Measurements from ENCODE around the gene SS18L1. TPM values are rescaled to one million over a fixed set of nuclear protein-coding genes. Genes with fewer than 3 reads are reported as not detected.

SS18L1 gene
- polyA plus RNA-seq, 6 donors from 2014 or later = 0.41 to 1.7 (median 1.2) TPM; not detected in 1

GRCh38 chr20:62193079-62194025 is 49.8 kb downstream of the SS18L1 start:
- Mint-ChIP-seq H3K4me1 (peaks cover 0 to 14% (median 4%) of the 10 kb centered on the region in 3 donors), H3K36me3 (peaks cover 0 to 8% of the 10 kb centered on the region in 2 donors), H3K27ac (no peak overlapping the region), H3K27me3 (no peaks in the 10 kb centered on the region), H3K4me3 (no peak overlapping the region), H3K9me3 (no peaks in the 10 kb centered on the region)
- ATAC-seq (ENCODE audit: low read depth in 2 of 2) (no peak), DNase-seq (no peak)

- Mint-ChIP-seq H3K27ac (no peak overlapping the region), H3K27me3 (no peaks in the 10 kb centered on the region), H3K36me3 (peaks cover 4 to 16% of the 10 kb centered on the region in 2 donors), H3K9me3 (no peaks in the 10 kb centered on the region), H3K4me3 (no peak overlapping the region), H3K4me1 (peaks cover 0 to 11% (median 2%) of the 10 kb centered on the region in 3 donors)
- no peak for DNase-seq
- ATAC-seq (ENCODE audit: low read depth in 2 of 2) = no peak
Measured at GRCh38 chr20:62195075-62195405, 51.5 kb downstream of the SS18L1 start.

DNA sequence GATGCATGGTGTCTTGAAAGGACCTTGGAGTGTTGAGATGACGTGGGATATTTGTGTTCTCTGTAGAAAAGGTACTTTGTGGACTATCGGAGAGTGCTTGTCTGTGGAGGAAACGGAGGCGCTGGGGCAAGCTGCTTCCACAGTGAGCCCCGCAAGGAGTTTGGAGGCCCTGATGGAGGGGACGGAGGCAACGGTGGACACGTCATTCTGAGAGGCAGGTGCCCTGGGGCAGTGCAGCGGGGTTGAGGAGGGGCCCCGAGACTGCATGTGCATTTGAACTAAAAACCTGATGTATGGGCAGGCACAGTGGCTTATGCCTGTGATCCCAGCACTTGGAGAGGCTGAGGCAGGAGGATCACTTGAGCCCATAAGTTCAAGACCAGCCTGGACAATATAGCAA is 52.2 kb downstream of the SS18L1 start:
- no peak for DNase-seq
- Mint-ChIP-seq H3K27ac (peak overlapping the region in 1 of 6 donors; percentile 75), H3K4me1 (peaks cover 0 to 6% (median 5%) of the 10 kb centered on the region in 3 donors), H3K36me3 (peaks cover 4 to 16% of the 10 kb centered on the region in 2 donors), H3K4me3 (no peak overlapping the region), H3K9me3 (no peaks in the 10 kb centered on the region), H3K27me3 (no peaks in the 10 kb centered on the region)
- ATAC-seq (ENCODE audit: low read depth in 2 of 2) = no peak

- H3K4me1 Mint-ChIP-seq = peaks cover 1 to 12% (median 10%) of the 10 kb centered on the region in 3 donors
- no peaks in the 10 kb centered on the region for H3K9me3 Mint-ChIP-seq
- peaks cover 4 to 16% of the 10 kb centered on the region in 2 donors for H3K36me3 Mint-ChIP-seq
- no peaks in the 10 kb centered on the region for H3K27me3 Mint-ChIP-seq
- no peak overlapping the region for H3K27ac Mint-ChIP-seq
- no peak overlapping the region for H3K4me3 Mint-ChIP-seq
- ATAC-seq (ENCODE audit: low read depth in 2 of 2) (no peak), DNase-seq (no peak)
Measured at GRCh38 chr20:62196286-62196685, 52.7 kb downstream of the SS18L1 start.

DNA sequence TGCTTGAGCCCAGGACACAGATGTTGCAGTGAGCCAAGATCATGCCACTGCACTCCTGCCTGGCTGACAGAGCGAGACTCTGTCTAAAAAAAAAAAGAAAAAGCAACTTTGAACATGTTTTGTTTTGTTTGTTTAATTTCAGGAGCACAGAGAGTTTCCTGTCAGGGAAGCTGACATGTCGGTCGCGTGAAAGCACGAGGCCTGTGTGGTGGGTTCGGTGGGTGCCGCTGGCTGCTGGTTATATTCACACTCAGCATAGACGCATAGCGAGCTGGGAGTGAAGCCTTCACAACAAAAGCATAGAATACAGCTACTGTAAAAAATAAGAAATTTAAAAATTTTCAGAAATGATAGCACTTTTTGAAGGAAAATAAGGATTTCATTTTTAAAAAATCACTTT is 53.7 kb downstream of the SS18L1 start:
- Mint-ChIP-seq H3K36me3 (peaks cover 4 to 16% of the 10 kb centered on the region in 2 donors), H3K27ac (no peak overlapping the region), H3K9me3 (no peaks in the 10 kb centered on the region), H3K4me1 (peaks cover 11 to 22% (median 20%) of the 10 kb centered on the region in 3 donors), H3K27me3 (no peaks in the 10 kb centered on the region), H3K4me3 (no peak overlapping the region)
- ATAC-seq (ENCODE audit: low read depth in 2 of 2) = no peak
- no peak for DNase-seq

- Mint-ChIP-seq H3K9me3 (no peaks in the 10 kb centered on the region), H3K27ac (no peak overlapping the region), H3K27me3 (no peaks in the 10 kb centered on the region), H3K36me3 (peaks cover 4 to 16% of the 10 kb centered on the region in 2 donors), H3K4me3 (no peak overlapping the region), H3K4me1 (peaks cover 11 to 24% (median 22%) of the 10 kb centered on the region in 3 donors)
- ATAC-seq (ENCODE audit: low read depth in 2 of 2) (no peak), DNase-seq (no peak)
Measured at GRCh38 chr20:62197801-62198200, 54.2 kb downstream of the SS18L1 start.

DNA sequence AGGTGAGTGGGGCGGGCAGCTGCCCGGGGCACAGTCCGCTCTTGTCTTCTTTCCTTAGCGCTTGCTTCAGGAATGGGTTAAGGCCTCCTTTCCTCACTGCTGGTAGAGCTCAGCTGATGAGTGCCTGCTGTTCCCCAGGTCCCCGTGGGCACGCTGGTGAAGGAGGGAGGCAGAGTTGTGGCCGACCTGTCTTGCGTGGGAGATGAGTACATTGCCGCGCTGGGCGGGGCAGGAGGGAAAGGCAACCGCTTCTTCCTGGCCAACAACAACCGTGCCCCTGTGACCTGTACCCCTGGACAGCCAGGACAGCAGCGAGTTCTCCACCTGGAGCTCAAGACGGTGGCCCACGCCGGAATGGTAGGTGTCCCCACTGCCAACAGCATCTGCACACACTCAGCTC is 54.9 kb downstream of the SS18L1 start:
- peaks cover 4 to 16% of the 10 kb centered on the region in 2 donors for H3K36me3 Mint-ChIP-seq
- no peak for ATAC-seq (ENCODE audit: low read depth in 2 of 2)

GRCh38 chr20:62198931-62199330 is 55.4 kb downstream of the SS18L1 start:
- ATAC-seq (ENCODE audit: low read depth in 2 of 2) (no peak), DNase-seq (no peak)
- H3K4me1 Mint-ChIP-seq = peaks cover 18 to 33% (median 32%) of the 10 kb centered on the region in 3 donors
- peak overlapping the region in 1 of 8 donors; percentile 42 for H3K4me3 Mint-ChIP-seq
- H3K36me3 Mint-ChIP-seq = peaks cover 4 to 16% of the 10 kb centered on the region in 2 donors
- H3K27ac Mint-ChIP-seq = peak overlapping the region in 1 of 6 donors; percentile 66
- H3K9me3 Mint-ChIP-seq = no peaks in the 10 kb centered on the region
- no peaks in the 10 kb centered on the region for H3K27me3 Mint-ChIP-seq

More for the DNA sequence above, 54.9 kb downstream of the SS18L1 start:
- Mint-ChIP-seq H3K9me3 (no peaks in the 10 kb centered on the region), H3K4me1 (peaks cover 15 to 31% (median 28%) of the 10 kb centered on the region in 3 donors), H3K27ac (no peak overlapping the region), H3K27me3 (no peaks in the 10 kb centered on the region), H3K4me3 (no peak overlapping the region)
- DNase-seq = no peak

GRCh38 chr20:62200491-62201172 is 57.1 kb downstream of the SS18L1 start:
- peaks cover 18 to 33% (median 29%) of the 10 kb centered on the region in 3 donors for H3K4me1 Mint-ChIP-seq
- no peaks in the 10 kb centered on the region for H3K27me3 Mint-ChIP-seq
- DNase-seq (no peak), ATAC-seq (ENCODE audit: low read depth in 2 of 2) (no peak)
- H3K9me3 Mint-ChIP-seq = no peaks in the 10 kb centered on the region
- H3K36me3 Mint-ChIP-seq = peaks cover 4 to 11% of the 10 kb centered on the region in 2 donors
- H3K4me3 Mint-ChIP-seq = peak overlapping the region in 2 of 8 donors; percentile 37 to 78
- H3K27ac Mint-ChIP-seq = no peak overlapping the region

DNA sequence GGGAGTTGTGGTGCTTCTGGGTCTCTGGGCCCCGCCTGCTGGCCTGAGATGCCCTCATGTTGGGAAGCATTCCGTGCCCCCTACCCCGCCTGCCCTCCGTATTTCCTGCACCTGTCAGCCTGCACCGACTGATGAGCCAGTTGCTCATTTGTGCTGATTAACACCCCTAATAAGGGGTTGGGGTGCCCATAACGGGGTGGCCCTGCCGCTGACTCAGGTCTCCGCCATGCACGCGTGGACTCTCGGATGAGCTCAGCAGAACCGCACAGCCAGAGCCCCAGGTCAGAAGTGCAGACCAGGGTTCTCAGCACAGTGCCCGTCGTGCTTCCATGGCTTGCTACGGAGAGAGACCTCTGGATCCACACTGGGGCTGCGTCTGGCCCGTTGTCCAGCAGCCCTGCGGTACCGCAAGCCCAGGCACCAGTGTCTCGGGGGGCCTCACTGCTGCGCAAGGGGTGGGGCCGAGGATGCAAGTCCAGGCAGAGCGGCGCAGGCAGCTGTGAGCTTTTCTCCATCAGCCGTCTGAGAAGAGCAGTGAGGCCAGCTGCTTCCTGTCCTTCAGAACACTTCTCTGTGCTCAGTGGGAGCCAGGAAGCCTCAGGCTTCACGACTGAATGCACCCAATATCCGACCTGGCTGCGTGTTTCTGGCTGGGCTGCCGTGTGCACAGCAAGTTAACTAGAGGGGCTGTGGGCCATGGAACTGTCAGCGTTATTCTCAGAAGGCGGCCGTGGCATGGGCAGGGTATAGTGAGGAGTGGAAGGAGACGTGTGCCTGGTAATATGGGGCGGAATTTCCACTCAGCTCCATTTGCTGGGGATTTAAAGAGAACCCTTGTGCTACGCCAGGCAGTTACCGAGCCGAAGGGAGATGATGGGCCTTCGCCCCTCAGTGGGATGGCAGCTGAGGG is 57.9 kb downstream of the SS18L1 start:
- ATAC-seq (ENCODE audit: low read depth in 2 of 2) (peak; percentile 95 to 96), DNase-seq (peak; percentile 24)
- no peaks in the 10 kb centered on the region for H3K9me3 Mint-ChIP-seq
- peaks cover 4 to 8% of the 10 kb centered on the region in 2 donors for H3K36me3 Mint-ChIP-seq
- H3K4me3 Mint-ChIP-seq = peak overlapping the region in 7 of 8 donors; percentile 64 to 88 (median 78)
- no peaks in the 10 kb centered on the region for H3K27me3 Mint-ChIP-seq
- peak overlapping the region in 5 of 6 donors; percentile 55 to 82 (median 77) for H3K27ac Mint-ChIP-seq
- H3K4me1 Mint-ChIP-seq = peaks cover 18 to 32% (median 26%) of the 10 kb centered on the region in 3 donors

DNA sequence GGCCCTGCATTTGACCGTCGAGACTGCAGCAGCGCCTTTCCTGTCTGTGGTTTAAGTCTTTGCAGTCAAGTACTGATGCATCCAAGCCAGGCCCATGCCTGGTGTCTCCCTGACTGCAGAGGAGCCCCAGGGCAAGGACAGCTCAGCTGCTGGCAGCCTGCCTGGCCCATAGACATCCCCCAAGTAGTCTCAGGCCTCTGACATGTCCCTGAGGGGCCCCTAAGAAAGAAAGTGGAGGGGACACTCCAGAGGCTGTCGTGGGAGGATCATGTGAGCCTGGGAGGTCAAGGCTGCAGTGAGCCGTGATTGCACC is 58.5 kb downstream of the SS18L1 start:
- Mint-ChIP-seq H3K36me3 (peaks cover 4 to 8% of the 10 kb centered on the region in 2 donors), H3K4me3 (peak overlapping the region in 5 of 8 donors; percentile 20 to 79 (median 69))
- ATAC-seq (ENCODE audit: low read depth in 2 of 2) = no peak

DNA sequence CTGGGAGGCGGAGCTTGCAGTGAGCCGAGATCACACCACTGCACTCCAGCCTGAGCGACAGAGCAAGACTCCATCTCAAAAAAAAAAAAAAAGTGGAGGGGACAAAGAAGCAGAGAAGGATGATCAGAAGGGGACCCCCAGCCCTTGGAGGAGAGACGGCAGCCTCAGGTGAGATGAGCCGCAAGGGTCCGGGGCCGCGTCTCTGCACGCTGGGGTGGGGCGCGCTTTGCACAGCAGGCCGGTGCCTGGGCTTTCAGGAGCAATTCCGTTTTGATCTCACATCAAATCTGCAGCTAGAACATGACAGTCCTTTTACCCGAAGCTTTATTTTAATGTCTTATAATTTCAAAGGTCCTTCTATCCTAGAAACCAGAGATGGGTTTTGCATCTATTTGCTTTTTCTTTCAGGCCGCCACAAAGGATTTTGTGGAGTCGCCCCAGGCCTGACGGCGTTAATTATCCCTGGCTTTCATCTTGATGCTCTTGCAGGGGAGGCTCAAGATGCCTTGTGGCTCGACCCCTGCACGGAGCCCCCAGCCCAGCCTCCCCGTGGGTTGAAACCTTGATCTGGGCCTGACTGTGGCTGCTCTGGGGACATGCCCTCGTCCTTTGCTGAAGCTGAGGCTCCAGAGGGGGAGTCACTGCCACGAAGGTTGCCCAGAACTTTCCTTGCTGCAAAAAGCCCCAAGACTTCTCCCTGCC is 59.3 kb downstream of the SS18L1 start:
- no peaks in the 10 kb centered on the region for H3K9me3 Mint-ChIP-seq
- peaks cover 4 to 8% of the 10 kb centered on the region in 2 donors for H3K36me3 Mint-ChIP-seq
- H3K4me3 Mint-ChIP-seq = no peak overlapping the region
- ATAC-seq (ENCODE audit: low read depth in 2 of 2) (no peak), DNase-seq (no peak)
- H3K4me1 Mint-ChIP-seq = peaks cover 18 to 32% (median 26%) of the 10 kb centered on the region in 3 donors
- H3K27ac Mint-ChIP-seq = peak overlapping the region in 3 of 6 donors; percentile 16 to 87 (median 72)
- H3K27me3 Mint-ChIP-seq = no peaks in the 10 kb centered on the region

More for the DNA sequence above, 58.5 kb downstream of the SS18L1 start:
- Mint-ChIP-seq H3K27me3 (no peaks in the 10 kb centered on the region), H3K4me1 (peaks cover 18 to 32% (median 26%) of the 10 kb centered on the region in 3 donors), H3K9me3 (no peaks in the 10 kb centered on the region), H3K27ac (peak overlapping the region in 1 of 6 donors; percentile 72)
- no peak for DNase-seq
